ENCODE results near the gene TSHZ2.

DNA sequence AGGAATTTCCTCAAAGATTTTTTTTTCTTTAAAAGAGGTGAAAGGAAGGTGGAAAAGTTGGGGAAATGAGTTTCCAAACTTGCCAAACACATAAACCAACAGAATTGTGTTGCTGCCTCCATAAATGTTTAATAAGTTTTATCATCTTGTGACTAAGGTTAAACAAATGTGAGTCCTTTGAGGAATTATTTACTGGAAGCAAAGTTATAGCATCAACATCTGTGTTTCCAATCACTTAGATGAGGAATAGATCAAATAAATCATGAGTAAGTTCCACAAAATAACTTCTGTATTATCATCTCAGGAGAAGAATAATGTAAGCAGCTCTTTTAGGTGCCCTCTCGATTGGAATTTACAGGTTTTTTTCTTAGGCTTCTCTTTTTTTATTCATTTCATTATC is 20.5 kb downstream of the TSHZ2 start:
- no peak for TF ChIP-seq CTCF (conservative IDR thresholded peaks at IDR 0.05)
- TF ChIP-seq ZFX (IDR thresholded peaks at IDR 0.05) = no peak

Measured in C4-2B (cell line).